B cell (primary cell): ENCODE results near the gene BIK. TPM values are rescaled to one million over a fixed set of nuclear protein-coding genes. Genes with fewer than 3 reads are reported as not detected.

Source experiments
- ATAC-seq: fragments of 200-7000 bp; cut with Tn5 transposase; one replicate; pipeline ENCODE4 v1.10.0; 2021; ENCODE audit warnings: low read depth, mild to moderate bottlenecking, moderate number of reproducible peaks, moderate library complexity
- CTCF ChIA-PET: fragments of 350-600 bp; sonication (Branson Sonifier 250); formaldehyde crosslinking; loops from one replicate; lab custom pipeline; 2021; ENCODE audit warnings: antibody characterized with exemption, inconsistent platforms; lab: Charles Lee
- POLR2A ChIA-PET: fragments of 350-600 bp; sonication (Branson Sonifier 250); formaldehyde crosslinking; loops from one replicate; lab custom pipeline; 2021; ENCODE audit warnings: antibody characterized with exemption; lab: Charles Lee
- DNase-seq: peaks from one replicate; pipeline ENCODE4 v3.0.0; 2013
- H2AFZ ChIP-seq: 2 replicates; pipeline ENCODE4 v1.6.1; 2012; ENCODE audit warnings: mild to moderate bottlenecking, low read depth, low read length; ENCODE audit not compliant: insufficient read depth, poor library complexity, severe bottlenecking
- H3K27ac ChIP-seq, 2 donors: 1 replicate in 1 of 2; 2 replicates in 1 of 2; pipeline ENCODE4 v1.5.1; 2012 to 2013; ENCODE audit warnings: low read length in 2 of 2, mild to moderate bottlenecking in 2 of 2, moderate library complexity in 1 of 2
- H3K27me3 ChIP-seq, 4 experiments: fragments of 200-600 bp in 1 of 4; sonication (generic) in 1 of 4; replicated peaks in 1 of 4; 1 replicate in 2 of 4; 2 replicates in 2 of 4; pipeline versions ENCODE4 v1.6.1 to v1.7.0; 2013 to 2016; ENCODE audit warnings: low read length in 3 of 4, mild to moderate bottlenecking in 2 of 4, mixed read lengths in 1 of 4, moderate library complexity in 1 of 4; ENCODE audit not compliant: insufficient read depth in 4 of 4, control insufficient read depth in 3 of 4; ENCODE audit errors: control extremely low read depth in 1 of 4
- H3K36me3 ChIP-seq, 2 experiments: replicated peaks in 1 of 2; 1 replicate in 1 of 2; 2 replicates in 1 of 2; pipeline versions ENCODE4 v1.6.1 to v1.7.1; 2013; ENCODE audit warnings: low read length in 1 of 2; ENCODE audit not compliant: insufficient read depth in 2 of 2, control insufficient read depth in 1 of 2; ENCODE audit errors: control extremely low read depth in 1 of 2, extremely low read depth in 1 of 2
- H3K4me1 ChIP-seq, 2 donors: fragments of 200-600 bp in 1 of 2; sonication (generic) in 1 of 2; 1 replicate in 1 of 2; 2 replicates in 1 of 2; pipeline versions ENCODE4 v1.5.1 to v1.6.1; 2013 to 2017; ENCODE audit warnings: low read length in 2 of 2; ENCODE audit not compliant: control insufficient read depth in 2 of 2, insufficient read depth in 2 of 2
- H3K4me2 ChIP-seq: replicated peaks from 2 replicates; pipeline ENCODE3; 2012; ENCODE audit warnings: mild to moderate bottlenecking, low read depth, low read length; ENCODE audit not compliant: poor library complexity, severe bottlenecking
- H3K4me3 ChIP-seq, 5 experiments: fragments of 200-600 bp in 1 of 5; sonication (generic) in 1 of 5; 1 replicate in 3 of 5; 2 replicates in 2 of 5; pipeline versions ENCODE4 v1.5.1 to v1.7.0; 2011 to 2016; ENCODE audit warnings: low read length in 4 of 5, mild to moderate bottlenecking in 4 of 5, low read depth in 2 of 5, control low read depth in 1 of 5, moderate library complexity in 1 of 5; ENCODE audit not compliant: insufficient read depth in 1 of 5; ENCODE audit errors: control extremely low read depth in 1 of 5, extremely low read depth in 1 of 5
- H3K79me2 ChIP-seq: fragments of 200-600 bp; sonication (generic); one replicate; pipeline ENCODE4 v1.6.0; 2016; ENCODE audit warnings: low read length; ENCODE audit not compliant: control insufficient read depth, insufficient read depth
- H3K9ac ChIP-seq: fragments of 200-600 bp; sonication (generic); 2 replicates; pipeline ENCODE4 v1.6.1; 2017; ENCODE audit warnings: mild to moderate bottlenecking, low read length, moderate library complexity
- H3K9me3 ChIP-seq, 3 donors: one replicate each; pipeline versions ENCODE4 v1.6.1 to v1.7.1; 2013; ENCODE audit warnings: low read length in 2 of 3; ENCODE audit not compliant: control insufficient read depth in 2 of 3, insufficient read depth in 1 of 3; ENCODE audit errors: control extremely low read depth in 1 of 3
- H4K20me1 ChIP-seq: 2 replicates; pipeline ENCODE4 v1.6.0; 2012; ENCODE audit warnings: mild to moderate bottlenecking, low read length; ENCODE audit not compliant: insufficient read depth, control insufficient read depth, poor library complexity, severe bottlenecking
- H3K27ac Mint-ChIP-seq: one replicate; pipeline ENCODE4 v1.8.0; 2021; ENCODE audit warnings: mixed read lengths
- H3K27me3 Mint-ChIP-seq: one replicate; pipeline ENCODE4 v1.8.0; 2021; ENCODE audit warnings: mixed read lengths
- H3K4me1 Mint-ChIP-seq: one replicate; pipeline ENCODE4 v1.8.0; 2021; ENCODE audit warnings: mixed read lengths
- H3K4me3 Mint-ChIP-seq: one replicate; pipeline ENCODE4 v1.8.0; 2021; ENCODE audit warnings: mixed read lengths
- H3K9me3 Mint-ChIP-seq: one replicate; pipeline ENCODE4 v1.8.0; 2022; ENCODE audit warnings: mixed read lengths; ENCODE audit not compliant: insufficient read depth
- EZH2 ChIP-seq: IDR thresholded peaks from 2 replicates; pipeline ENCODE4 v1.6.1; 2012; ENCODE audit warnings: borderline replicate concordance, low read depth, mild to moderate bottlenecking, moderate library complexity, low read length; ENCODE audit not compliant: insufficient read depth, poor library complexity, severe bottlenecking
- WGBS: methylation state at CpG from one replicate; pipeline ENCODE4 v1.1.5; 2013; ENCODE audit warnings: missing lambda C conversion rate; ENCODE audit not compliant: insufficient coverage; 5-methylcytosine and 5-hydroxymethylcytosine counted together
- intact Hi-C: fragments of 100-400 bp; cut with micrococcal nuclease; formaldehyde crosslinking; loops from one replicate; pipeline ENCODE4 v1.10.0; 2022
- polyA plus RNA-seq: library from polyadenylated mRNA; depleted of rRNA; stranded (reverse); fragments of >200 nt; gene quantifications from 2 replicates; pipeline ENCODE4 v1.2.3, GENCODE V29; 2012
- total RNA-seq, 2 donors: library from RNA; stranded (reverse); fragments of 120-200 nt in 1 of 2; gene quantifications; 1 replicate in 1 of 2; 2 replicates in 1 of 2; pipeline versions ENCODE4 v1.2.3 to v1.2.4, GENCODE V29; 2013 to 2022
- TF ChIP-seq, protein P1 (sequence below): fragments of 200-600 bp; IDR thresholded peaks from one replicate; pipeline ENCODE4 v1.8.0; 2022; ENCODE audit warnings: antibody characterized with exemption, mild to moderate bottlenecking

BIK gene
- total and polyA plus RNA-seq, 2 donors (not counting 1 experiment from before 2014, with no cell fraction given) = 1.3 to 2.7 TPM

DNA sequence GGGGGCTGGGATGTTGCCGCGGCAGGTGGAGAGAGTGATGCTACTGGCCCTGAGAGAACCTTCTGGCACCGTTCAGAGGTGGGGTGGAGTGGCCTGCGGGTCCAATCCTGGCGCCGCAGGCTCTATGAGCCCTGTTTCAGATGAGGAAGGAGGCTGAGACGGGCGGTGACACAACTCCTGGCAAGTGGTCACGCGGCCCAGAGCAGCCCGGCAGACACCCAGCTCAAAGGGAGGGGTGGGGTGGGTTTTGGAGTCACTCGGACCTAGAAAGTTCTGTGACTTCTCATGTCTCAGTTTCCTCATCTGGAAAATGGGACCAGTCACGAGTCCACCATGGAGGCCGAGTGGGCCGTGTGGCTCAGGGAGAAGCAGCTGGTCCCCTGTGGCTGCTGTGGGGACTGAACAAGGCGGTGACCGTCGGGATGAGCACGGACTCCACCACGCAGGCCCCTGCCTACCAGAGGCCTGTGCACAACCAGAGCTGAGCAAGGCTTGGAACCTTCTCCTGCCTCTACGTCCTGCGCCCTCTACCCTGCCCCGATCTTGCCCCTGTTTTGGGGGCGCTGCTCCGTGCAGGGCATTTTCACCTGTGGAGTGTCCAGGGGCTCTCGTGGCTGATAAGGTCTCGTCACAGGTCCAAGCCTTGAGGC, 44.5 kb downstream of the BIK start:
- H3K9ac ChIP-seq = no peak overlapping the region
- H3K27me3 Mint-ChIP-seq = no peaks in the 10 kb centered on the region
- 95% methylated on average over 26 of the region's 27 CpGs for WGBS
- H2AFZ ChIP-seq = no peak overlapping the region
- peaks cover 23% of the 10 kb centered on the region for H4K20me1 ChIP-seq
- POLR2A ChIA-PET = no interaction called here
- intact Hi-C loops = no loop called here
- CTCF ChIA-PET = no interaction called here
- peaks cover 25% of the 10 kb centered on the region for H3K79me2 ChIP-seq
- peaks cover 12 to 30% of the 10 kb centered on the region in 2 donors for H3K4me1 ChIP-seq
- H3K9me3 ChIP-seq = no peaks in the 10 kb centered on the region
- H3K27ac Mint-ChIP-seq = no peak overlapping the region
- H3K4me3 ChIP-seq = no peak overlapping the region
- DNase-seq (no peak), ATAC-seq (no peak)
- no peaks in the 10 kb centered on the region for H3K27me3 ChIP-seq
- peaks cover 26% of the 10 kb centered on the region for H3K4me1 Mint-ChIP-seq
- no peak overlapping the region for H3K4me3 Mint-ChIP-seq
- no peak overlapping the region for H3K4me2 ChIP-seq
- H3K9me3 Mint-ChIP-seq = no peaks in the 10 kb centered on the region
- H3K36me3 ChIP-seq = no peaks in the 10 kb centered on the region
- no peak for TF ChIP-seq EZH2
- TF ChIP-seq, protein P1, sequence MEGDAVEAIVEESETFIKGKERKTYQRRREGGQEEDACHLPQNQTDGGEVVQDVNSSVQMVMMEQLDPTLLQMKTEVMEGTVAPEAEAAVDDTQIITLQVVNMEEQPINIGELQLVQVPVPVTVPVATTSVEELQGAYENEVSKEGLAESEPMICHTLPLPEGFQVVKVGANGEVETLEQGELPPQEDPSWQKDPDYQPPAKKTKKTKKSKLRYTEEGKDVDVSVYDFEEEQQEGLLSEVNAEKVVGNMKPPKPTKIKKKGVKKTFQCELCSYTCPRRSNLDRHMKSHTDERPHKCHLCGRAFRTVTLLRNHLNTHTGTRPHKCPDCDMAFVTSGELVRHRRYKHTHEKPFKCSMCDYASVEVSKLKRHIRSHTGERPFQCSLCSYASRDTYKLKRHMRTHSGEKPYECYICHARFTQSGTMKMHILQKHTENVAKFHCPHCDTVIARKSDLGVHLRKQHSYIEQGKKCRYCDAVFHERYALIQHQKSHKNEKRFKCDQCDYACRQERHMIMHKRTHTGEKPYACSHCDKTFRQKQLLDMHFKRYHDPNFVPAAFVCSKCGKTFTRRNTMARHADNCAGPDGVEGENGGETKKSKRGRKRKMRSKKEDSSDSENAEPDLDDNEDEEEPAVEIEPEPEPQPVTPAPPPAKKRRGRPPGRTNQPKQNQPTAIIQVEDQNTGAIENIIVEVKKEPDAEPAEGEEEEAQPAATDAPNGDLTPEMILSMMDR = no peak
- H3K27ac ChIP-seq = no peak overlapping the region

DNA sequence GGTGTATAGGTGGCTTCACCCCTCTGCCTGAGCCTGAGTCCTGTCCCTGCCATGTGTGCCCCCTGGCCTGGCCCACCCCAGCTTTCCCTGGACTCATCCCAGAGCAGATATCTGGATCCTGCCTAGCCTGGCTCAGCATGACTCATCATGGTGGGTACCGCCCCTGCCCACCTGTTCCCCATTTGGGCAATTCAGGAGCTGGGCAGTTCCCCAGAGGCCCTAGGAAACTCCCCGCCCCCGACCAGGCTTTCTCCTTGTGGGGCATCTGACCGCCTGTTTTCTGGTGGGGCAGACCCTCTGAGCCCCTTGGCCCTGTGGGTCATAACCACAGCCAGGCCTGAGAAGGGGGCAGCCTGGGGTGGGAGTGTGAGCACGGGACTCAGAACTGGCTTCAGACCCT, 45.2 kb downstream of the BIK start:
- no peaks in the 10 kb centered on the region for H3K9me3 Mint-ChIP-seq
- ChIA-PET POLR2A (no interaction called here), CTCF (no interaction called here)
- H3K4me3 Mint-ChIP-seq = no peak overlapping the region
- TF ChIP-seq, protein P1 = no peak
- no peak for TF ChIP-seq EZH2
- H3K27me3 Mint-ChIP-seq = no peaks in the 10 kb centered on the region
- H3K9ac ChIP-seq = no peak overlapping the region
- DNase-seq (no peak), ATAC-seq (no peak)
- peaks cover 0 to 1% of the 10 kb centered on the region in 2 experiments for H3K36me3 ChIP-seq
- no peak overlapping the region for H3K4me3 ChIP-seq
- H3K79me2 ChIP-seq = peaks cover 19% of the 10 kb centered on the region
- 60% methylated on average over 5 of the region's 5 CpGs for WGBS
- H2AFZ ChIP-seq = no peak overlapping the region
- peaks cover 24% of the 10 kb centered on the region for H3K4me1 Mint-ChIP-seq
- H4K20me1 ChIP-seq = peaks cover 23% of the 10 kb centered on the region
- H3K4me1 ChIP-seq = peaks cover 10 to 26% of the 10 kb centered on the region in 2 donors
- no peaks in the 10 kb centered on the region for H3K27me3 ChIP-seq
- H3K4me2 ChIP-seq = no peak overlapping the region
- no peaks in the 10 kb centered on the region for H3K9me3 ChIP-seq
- intact Hi-C loops = no loop called here
- H3K27ac ChIP-seq = no peak overlapping the region
- H3K27ac Mint-ChIP-seq = no peak overlapping the region
